OCI-LY3 (cell line): Measurements from ENCODE around the gene SOX9.

Experiments used
- H2AFZ ChIP-seq: fragments of 200-600, 300-600 bp; shearing (Covaris generic); 2 replicates; pipeline ENCODE4 v1.6.0; 2014; ENCODE audit warnings: antibody characterized with exemption, low read depth, low read length
- H3K27ac ChIP-seq: fragments of 200-600, 300-600 bp; sonication (generic); 2 replicates; pipeline ENCODE4 v1.5.1; 2014; ENCODE audit warnings: mild to moderate bottlenecking, low read length, moderate library complexity, mixed read lengths
- H3K27me3 ChIP-seq: fragments of 200-600, 300-600 bp; sonication (generic); 2 replicates; pipeline ENCODE4 v1.6.1; 2014; ENCODE audit warnings: low read depth, low read length, mixed read lengths
- H3K36me3 ChIP-seq: fragments of 200-600, 300-600 bp; sonication (generic); replicated peaks from 2 replicates; pipeline ENCODE3; 2014; ENCODE audit warnings: low read depth, low read length, mixed read lengths
- H3K4me1 ChIP-seq: fragments of 300-600, 200-600 bp; sonication (generic); 2 replicates; pipeline ENCODE4 v1.6.1; 2014; ENCODE audit warnings: low read length, mixed read lengths
- H3K4me2 ChIP-seq: fragments of 200-600, 300-600 bp; sonication (generic); 2 replicates; pipeline ENCODE4 v1.6.1; 2014; ENCODE audit warnings: low read length, mixed read lengths
- H3K4me3 ChIP-seq: fragments of 300-600, 200-600 bp; sonication (generic); 2 replicates; pipeline ENCODE4 v1.5.1; 2014; ENCODE audit warnings: antibody characterized with exemption, mild to moderate bottlenecking, low read length, moderate library complexity
- H3K79me2 ChIP-seq: fragments of 300-600, 200-600 bp; shearing (Covaris generic); 2 replicates; pipeline ENCODE4 v1.6.1; 2014; ENCODE audit warnings: mild to moderate bottlenecking, low read length, mixed read lengths
- H3K9ac ChIP-seq: fragments of 300-600, 200-600 bp; shearing (Covaris generic); 2 replicates; pipeline ENCODE4 v1.6.0; 2014; ENCODE audit warnings: mild to moderate bottlenecking, low read length, moderate library complexity
- H3K9me3 ChIP-seq: fragments of 200-600, 300-600 bp; shearing (Covaris generic); 2 replicates; pipeline ENCODE4 v1.6.1; 2014; ENCODE audit warnings: low read length, mixed read lengths; ENCODE audit not compliant: insufficient read depth
- H4K20me1 ChIP-seq: fragments of 200-600, 300-600 bp; sonication (generic); 2 replicates; pipeline ENCODE4 v1.6.1; 2016; ENCODE audit warnings: low read length, mixed read lengths; ENCODE audit not compliant: insufficient read depth
- EZH2phosphoT487 ChIP-seq: fragments of 200-600 bp; shearing (Covaris generic); IDR thresholded peaks from 2 replicates; pipeline ENCODE4 v1.6.1; 2018; ENCODE audit warnings: antibody characterized with exemption, mixed run types, low read depth
- TF ChIP-seq, protein P1 (sequence below): fragments of 200-600, 300-600 bp; sonication (generic); IDR thresholded peaks from 2 replicates; pipeline ENCODE4 v1.5.1; 2014; ENCODE audit warnings: antibody characterized with exemption, low read length, low read depth

SOX9 gene

DNA sequence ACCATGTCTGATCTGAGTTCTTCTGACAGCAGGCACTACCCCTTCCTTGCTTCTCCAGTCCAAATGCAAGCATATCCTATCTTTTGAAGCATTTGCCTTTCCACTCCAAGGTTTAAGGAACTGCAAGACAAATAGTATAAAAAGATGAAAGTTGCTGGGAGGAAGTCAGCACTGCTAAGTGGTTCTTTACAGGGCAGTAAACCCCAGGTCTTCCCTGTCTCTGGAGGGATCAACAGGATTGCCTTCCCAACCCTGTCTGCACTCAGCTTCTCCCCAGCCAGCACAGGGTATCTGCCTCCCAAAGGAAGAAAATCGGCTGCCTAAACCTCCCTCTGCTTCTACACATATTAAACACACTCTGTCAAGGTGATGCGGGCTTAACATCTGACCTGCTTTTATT, 46.8 kb downstream of the SOX9 start:
- no peaks in the 10 kb centered on the region for H4K20me1 ChIP-seq
- H3K79me2 ChIP-seq, result no peaks in the 10 kb centered on the region
- H3K27me3 ChIP-seq, result peaks cover 13% of the 10 kb centered on the region
- no peaks in the 10 kb centered on the region for H3K9me3 ChIP-seq
- H3K36me3 ChIP-seq, result no peaks in the 10 kb centered on the region
- no peak overlapping the region for H3K27ac ChIP-seq
- no peak overlapping the region for H3K4me2 ChIP-seq
- H3K4me3 ChIP-seq, result no peak overlapping the region
- no peak for TF ChIP-seq EZH2phosphoT487
- TF ChIP-seq, protein P1, sequence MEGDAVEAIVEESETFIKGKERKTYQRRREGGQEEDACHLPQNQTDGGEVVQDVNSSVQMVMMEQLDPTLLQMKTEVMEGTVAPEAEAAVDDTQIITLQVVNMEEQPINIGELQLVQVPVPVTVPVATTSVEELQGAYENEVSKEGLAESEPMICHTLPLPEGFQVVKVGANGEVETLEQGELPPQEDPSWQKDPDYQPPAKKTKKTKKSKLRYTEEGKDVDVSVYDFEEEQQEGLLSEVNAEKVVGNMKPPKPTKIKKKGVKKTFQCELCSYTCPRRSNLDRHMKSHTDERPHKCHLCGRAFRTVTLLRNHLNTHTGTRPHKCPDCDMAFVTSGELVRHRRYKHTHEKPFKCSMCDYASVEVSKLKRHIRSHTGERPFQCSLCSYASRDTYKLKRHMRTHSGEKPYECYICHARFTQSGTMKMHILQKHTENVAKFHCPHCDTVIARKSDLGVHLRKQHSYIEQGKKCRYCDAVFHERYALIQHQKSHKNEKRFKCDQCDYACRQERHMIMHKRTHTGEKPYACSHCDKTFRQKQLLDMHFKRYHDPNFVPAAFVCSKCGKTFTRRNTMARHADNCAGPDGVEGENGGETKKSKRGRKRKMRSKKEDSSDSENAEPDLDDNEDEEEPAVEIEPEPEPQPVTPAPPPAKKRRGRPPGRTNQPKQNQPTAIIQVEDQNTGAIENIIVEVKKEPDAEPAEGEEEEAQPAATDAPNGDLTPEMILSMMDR, result no peak
- no peaks in the 10 kb centered on the region for H3K4me1 ChIP-seq
- H2AFZ ChIP-seq, result no peak overlapping the region
- H3K9ac ChIP-seq, result no peak overlapping the region

DNA sequence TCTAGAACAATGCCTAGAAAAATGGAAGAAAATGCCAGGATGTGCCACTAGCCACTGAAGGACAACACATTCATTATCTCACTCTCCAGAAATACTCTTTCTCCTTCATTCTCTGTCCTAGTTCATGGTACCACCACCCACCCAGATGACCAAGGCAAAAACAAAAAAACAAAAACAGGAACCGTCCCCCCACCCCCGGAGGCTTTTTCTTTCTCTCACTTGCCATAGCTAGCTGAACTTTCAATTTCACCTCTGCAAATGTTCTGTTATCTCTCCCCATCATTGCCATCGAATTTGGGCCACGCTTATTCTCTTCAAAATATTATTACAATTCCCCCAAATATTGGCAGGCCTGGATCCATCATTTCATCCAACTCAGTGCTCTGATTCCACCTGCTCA, 49.0 kb downstream of the SOX9 start:
- no peaks in the 10 kb centered on the region for H3K79me2 ChIP-seq
- H3K27ac ChIP-seq, result no peak overlapping the region
- H3K4me2 ChIP-seq, result no peak overlapping the region
- H3K27me3 ChIP-seq, result peaks cover 13% of the 10 kb centered on the region
- H4K20me1 ChIP-seq, result no peaks in the 10 kb centered on the region
- H3K4me3 ChIP-seq, result no peak overlapping the region
- no peaks in the 10 kb centered on the region for H3K36me3 ChIP-seq
- H3K9ac ChIP-seq, result no peak overlapping the region
- TF ChIP-seq EZH2phosphoT487, result no peak
- TF ChIP-seq, protein P1, result no peak
- no peaks in the 10 kb centered on the region for H3K4me1 ChIP-seq
- H2AFZ ChIP-seq, result no peak overlapping the region
- no peaks in the 10 kb centered on the region for H3K9me3 ChIP-seq

DNA sequence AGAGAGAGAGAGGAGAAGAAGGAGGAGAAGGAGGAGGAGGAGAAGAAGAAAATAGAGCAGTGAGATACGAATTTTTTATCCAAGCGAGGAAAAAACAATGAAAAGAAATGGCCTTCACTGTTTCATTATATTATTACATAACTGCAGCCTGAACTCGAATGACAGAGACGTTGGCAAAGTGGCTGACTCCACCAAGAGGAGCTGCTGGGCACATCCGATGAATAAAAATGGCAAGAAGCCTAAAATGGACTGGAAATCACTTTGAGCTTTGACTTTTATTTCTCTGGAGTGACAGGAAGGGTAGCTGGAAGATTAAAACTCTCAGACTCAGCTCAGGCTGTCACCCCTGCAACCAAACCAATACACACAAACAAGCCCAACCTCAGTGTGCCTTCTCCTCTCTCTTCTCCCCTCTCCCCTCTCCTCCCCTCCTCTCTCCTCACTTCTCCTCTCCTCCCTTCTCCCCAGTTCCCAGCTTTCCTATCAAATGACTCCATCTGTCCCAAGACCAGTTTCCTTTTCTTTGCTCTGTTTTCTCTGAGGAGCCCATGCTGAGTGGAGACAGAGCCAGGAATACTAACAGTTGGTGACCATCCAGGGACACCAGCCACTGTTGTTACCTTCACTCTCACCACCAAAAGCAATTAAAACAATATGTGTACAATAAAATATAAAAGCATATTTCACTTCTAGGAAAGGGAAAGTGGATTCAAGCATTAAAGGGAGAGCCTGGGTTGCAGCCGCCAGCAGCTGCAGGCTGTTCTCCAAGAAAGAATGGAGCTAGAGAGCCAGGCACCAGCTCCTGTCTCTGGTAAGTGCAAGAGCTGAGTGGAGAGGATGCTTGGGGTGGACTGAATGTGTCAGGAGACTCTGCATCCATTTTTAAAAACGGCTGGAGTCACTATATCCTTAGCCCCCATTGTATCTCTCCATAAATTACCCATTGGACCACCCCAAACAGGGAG, 51.2 kb downstream of the SOX9 start:
- Histone ChIP-seq H3K27ac (no peak overlapping the region), H3K9ac (no peak overlapping the region), H3K4me1 (no peaks in the 10 kb centered on the region), H3K27me3 (peaks cover 13% of the 10 kb centered on the region), H3K4me3 (no peak overlapping the region), H3K79me2 (no peaks in the 10 kb centered on the region), H2AFZ (no peak overlapping the region), H3K9me3 (no peaks in the 10 kb centered on the region), H3K4me2 (no peak overlapping the region), H4K20me1 (no peaks in the 10 kb centered on the region), H3K36me3 (no peaks in the 10 kb centered on the region)
- TF ChIP-seq, protein P1, result no peak
- TF ChIP-seq EZH2phosphoT487, result no peak

DNA sequence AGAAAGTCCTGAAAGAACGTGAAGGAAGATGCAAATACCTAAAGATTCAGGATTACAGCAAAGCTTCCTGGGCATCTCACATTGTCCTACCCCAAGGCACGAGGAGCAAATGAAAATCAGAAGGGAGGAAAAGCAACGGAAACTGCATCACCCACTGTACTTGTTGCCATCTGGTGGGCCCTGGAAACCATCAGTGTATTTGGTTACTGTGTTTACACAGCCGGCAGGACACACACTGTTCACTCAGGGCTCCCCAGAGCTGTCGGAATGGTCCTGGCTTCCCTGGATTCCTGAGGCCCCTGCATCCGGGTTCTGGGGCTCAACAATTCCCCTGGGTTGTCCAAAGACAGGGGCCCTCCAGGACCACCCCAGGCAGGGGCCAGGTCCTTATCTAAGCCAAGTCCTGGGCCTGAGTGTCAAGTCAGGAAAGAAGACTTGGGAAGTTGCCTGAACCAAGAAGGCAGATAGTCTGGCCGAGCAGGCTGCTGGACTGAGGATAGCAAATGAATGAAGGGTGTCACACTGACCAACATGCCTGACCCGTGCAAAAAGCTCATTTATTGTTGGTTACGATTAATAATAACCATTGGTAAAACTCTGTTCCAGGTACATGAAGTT, 52.8 kb downstream of the SOX9 start:
- H4K20me1 ChIP-seq, result no peaks in the 10 kb centered on the region
- no peak overlapping the region for H3K4me2 ChIP-seq
- H3K27me3 ChIP-seq, result peaks cover 13% of the 10 kb centered on the region
- H3K9me3 ChIP-seq, result no peaks in the 10 kb centered on the region
- no peak overlapping the region for H3K27ac ChIP-seq
- no peaks in the 10 kb centered on the region for H3K4me1 ChIP-seq
- H3K79me2 ChIP-seq, result no peaks in the 10 kb centered on the region
- H3K4me3 ChIP-seq, result no peak overlapping the region
- H3K36me3 ChIP-seq, result no peaks in the 10 kb centered on the region
- TF ChIP-seq, protein P1, result no peak
- no peak for TF ChIP-seq EZH2phosphoT487
- no peak overlapping the region for H3K9ac ChIP-seq
- no peak overlapping the region for H2AFZ ChIP-seq
